Measurements from ENCODE around the gene DYNC1I2. TPM values are rescaled to one million over a fixed set of nuclear protein-coding genes. Genes with fewer than 3 reads are reported as not detected.

DYNC1I2 gene
- total RNA-seq, 2 donors from 2014 or later: 23.2 to 27.3 TPM

Other genes starting within 250 kb of the DYNC1I2 start
- 1 to 10 TPM in 1 of 2 donors, under 1 TPM in 1; 0.44 to 1.3 TPM for gene CYBRD1, start 165.0 kb upstream of the DYNC1I2 start, total RNA-seq
- gene SLC25A12, start 206.8 kb downstream of the DYNC1I2 start, total RNA-seq: 10 to 100 TPM; 11.0 to 15.5 TPM
- 10 to 100 TPM; 20.8 to 22.3 TPM for gene HAT1, start 235.0 kb downstream of the DYNC1I2 start, total RNA-seq